SK-N-SH (cell line): ENCODE data around the gene MECP2. TPM values are rescaled to one million over a fixed set of nuclear protein-coding genes. Genes with fewer than 3 reads are reported as not detected.

Experiments used
- CTCF ChIA-PET: fragments of 300-600, 350-600 bp; formaldehyde crosslinking; extraction: SDS; loops from one replicate; lab custom pipeline; 2021; lab: Yijun Ruan, JAX
- POLR2A ChIA-PET: fragments of 350-600 bp; sonication (Branson Sonifier 250); formaldehyde crosslinking; extraction: SDS; loops from one replicate; lab custom pipeline; 2020; ENCODE audit warnings: antibody characterized with exemption, inconsistent platforms; lab: Yijun Ruan, JAX
- DNase-seq: peaks from one replicate; pipeline ENCODE4 v3.0.0; 2012
- H2AFZ ChIP-seq: fragments of 200-600 bp; sonication (generic); 2 replicates; pipeline ENCODE4 v1.8.1; 2016; ENCODE audit warnings: antibody characterized with exemption, mild to moderate bottlenecking, low read depth
- H3F3A ChIP-seq: fragments of 200-600 bp; sonication (generic); replicated peaks from 2 replicates; pipeline ENCODE3; 2016; ENCODE audit warnings: antibody characterized with exemption, mild to moderate bottlenecking; ENCODE audit not compliant: insufficient read depth
- H3K27ac ChIP-seq, 2 experiments: fragments of 200-500 bp in 1 of 2; fragments of 200-600 bp in 1 of 2; sonication (Bioruptor generic) in 1 of 2; sonication (generic), shearing (Covaris generic) in 1 of 2; 2 replicates each; pipeline versions ENCODE4 v1.5.1 to v1.6.1; 2014 to 2016; ENCODE audit warnings: low read depth in 2 of 2, inconsistent platforms in 1 of 2, low read length in 1 of 2, mild to moderate bottlenecking in 1 of 2, mixed read lengths in 1 of 2
- H3K27me3 ChIP-seq: fragments of 200-600 bp; sonication (generic), shearing (Covaris generic); 2 replicates; pipeline ENCODE4 v1.6.1; 2016; ENCODE audit warnings: mixed run types; ENCODE audit not compliant: insufficient read depth
- H3K36me3 ChIP-seq, 2 experiments: fragments of 200-500 bp in 1 of 2; fragments of 200-600 bp in 1 of 2; sonication (Bioruptor generic) in 1 of 2; sonication (generic) in 1 of 2; replicated peaks in 1 of 2; 2 replicates each; pipeline versions ENCODE3 to v1.5.1; 2014 to 2016; ENCODE audit warnings: low read length in 1 of 2, mild to moderate bottlenecking in 1 of 2; ENCODE audit not compliant: insufficient read depth in 2 of 2, control insufficient read depth in 1 of 2
- H3K4me1 ChIP-seq, 2 experiments: fragments of 200-500 bp in 1 of 2; fragments of 200-600 bp in 1 of 2; sonication (Bioruptor generic) in 1 of 2; sonication (generic), shearing (Covaris generic) in 1 of 2; 2 replicates each; pipeline versions ENCODE4 v1.5.1 to v1.6.1; 2014 to 2016; ENCODE audit warnings: low read depth in 1 of 2, low read length in 1 of 2, mixed run types in 1 of 2; ENCODE audit not compliant: insufficient read depth in 2 of 2, control insufficient read depth in 1 of 2
- H3K4me2 ChIP-seq: fragments of 200-600 bp; sonication (generic), shearing (Covaris generic); 2 replicates; pipeline ENCODE4 v1.6.1; 2017; ENCODE audit warnings: mixed run types
- H3K4me3 ChIP-seq, 2 experiments: fragments of 200-500 bp in 1 of 2; fragments of 200-600 bp in 1 of 2; sonication (Bioruptor generic) in 1 of 2; sonication (generic), shearing (Covaris generic) in 1 of 2; 2 replicates each; pipeline versions ENCODE4 v1.5.1 to v1.8.1; 2014 to 2016; ENCODE audit warnings: low read depth in 2 of 2, inconsistent platforms in 1 of 2, low read length in 1 of 2, mild to moderate bottlenecking in 1 of 2, mixed read lengths in 1 of 2, moderate library complexity in 1 of 2
- H3K79me2 ChIP-seq: fragments of 200-600 bp; sonication (generic); 2 replicates; pipeline ENCODE4 v1.8.1; 2017; ENCODE audit warnings: mild to moderate bottlenecking; ENCODE audit not compliant: insufficient read depth
- H3K9ac ChIP-seq: fragments of 200-600 bp; sonication (generic); 2 replicates; pipeline ENCODE4 v1.6.1; 2017; ENCODE audit warnings: mixed run types
- H3K9me2 ChIP-seq: fragments of 200-600 bp; sonication (generic); 2 replicates; pipeline ENCODE4 v1.6.1; 2017; ENCODE audit warnings: mixed run types
- H3K9me3 ChIP-seq: fragments of 200-600 bp; sonication (generic); 2 replicates; pipeline ENCODE4 v1.6.1; 2017; ENCODE audit warnings: mixed run types, mild to moderate bottlenecking, moderate library complexity
- H4K20me1 ChIP-seq: fragments of 200-600 bp; sonication (generic); 2 replicates; pipeline ENCODE4 v1.6.1; 2017; ENCODE audit warnings: mild to moderate bottlenecking, mixed run types; ENCODE audit not compliant: insufficient read depth
- ELF1 ChIP-seq: IDR thresholded peaks from 2 replicates; pipeline ENCODE4 v1.4.0; 2012
- EP300 ChIP-seq, 2 experiments: IDR thresholded peaks; 2 replicates each; pipeline versions ENCODE4 v1.4.0 to v1.6.1; 2012; ENCODE audit warnings: borderline replicate concordance in 1 of 2, low read depth in 1 of 2, low read length in 1 of 2
- EZH2phosphoT487 ChIP-seq: fragments of 200-600 bp; sonication (generic); IDR thresholded peaks from 2 replicates; pipeline ENCODE4 v1.6.1; 2017; ENCODE audit warnings: low read depth, mixed run types, mild to moderate bottlenecking, antibody characterized with exemption, moderate library complexity, borderline replicate concordance
- FOXJ3 ChIP-seq: sonication (generic); formaldehyde crosslinking; IDR thresholded peaks from 2 replicates; pipeline ENCODE4 v1.5.1; 2020; ENCODE audit warnings: mild to moderate bottlenecking, missing genetic modification reagents
- NFIC ChIP-seq: IDR thresholded peaks from 2 replicates; pipeline ENCODE4 v1.4.0; 2012; ENCODE audit warnings: borderline replicate concordance
- NRF1 ChIP-seq: IDR thresholded peaks from 2 replicates; pipeline ENCODE4 v1.6.1; 2012; ENCODE audit warnings: low read depth, mild to moderate bottlenecking, low read length
- POLR2AphosphoS5 ChIP-seq: IDR thresholded peaks from 2 replicates; pipeline ENCODE4 v1.6.1; 2012; ENCODE audit warnings: low read depth, low read length
- RCOR1 ChIP-seq: fragments of 150-350 bp; IDR thresholded peaks from 2 replicates; pipeline ENCODE4 v1.6.1; 2017; ENCODE audit warnings: antibody characterized with exemption, low read length
- SIN3A ChIP-seq: IDR thresholded peaks from 2 replicates; pipeline ENCODE4 v1.6.1; 2012; ENCODE audit warnings: low read depth, mild to moderate bottlenecking, low read length, moderate library complexity, borderline replicate concordance
- TAF1 ChIP-seq: IDR thresholded peaks from 2 replicates; pipeline ENCODE4 v1.6.1; 2012; ENCODE audit warnings: low read depth, mild to moderate bottlenecking, low read length, moderate library complexity, borderline replicate concordance
- TCF12 ChIP-seq: IDR thresholded peaks from 2 replicates; pipeline ENCODE4 v1.4.0; 2012
- YY1 ChIP-seq: IDR thresholded peaks from 2 replicates; pipeline ENCODE4 v1.4.0; 2012; ENCODE audit warnings: low read depth, mild to moderate bottlenecking
- WGBS: methylation state at CpG from one replicate; pipeline ENCODE4 v1.1.6; 2017; ENCODE audit warnings: low lambda C conversion rate; 5-methylcytosine and 5-hydroxymethylcytosine counted together
- polyA plus RNA-seq, 3 experiments: library from polyadenylated mRNA; depleted of rRNA; stranded (reverse); fragments of >200 nt; gene quantifications; 2 replicates each; pipeline ENCODE4 v1.2.3, GENCODE V29; 2012
- TF ChIP-seq, protein P1 (sequence below): IDR thresholded peaks from 2 replicates; pipeline ENCODE4 v1.6.1; 2012; ENCODE audit warnings: mild to moderate bottlenecking, low read depth, low read length, moderate library complexity
- TF ChIP-seq, protein P2 (sequence below): IDR thresholded peaks from 2 replicates; pipeline ENCODE4 v1.4.0; 2012; ENCODE audit warnings: low read depth, borderline replicate concordance
- TF ChIP-seq, protein P3 (sequence below): IDR thresholded peaks from 2 replicates; pipeline ENCODE4 v1.4.0; 2012; ENCODE audit warnings: low read depth, borderline replicate concordance

The MECP2 gene
- polyA plus RNA-seq, 1 of the 3 experiments (the other 2 are of a cell fraction), result 8.2 TPM

DNA sequence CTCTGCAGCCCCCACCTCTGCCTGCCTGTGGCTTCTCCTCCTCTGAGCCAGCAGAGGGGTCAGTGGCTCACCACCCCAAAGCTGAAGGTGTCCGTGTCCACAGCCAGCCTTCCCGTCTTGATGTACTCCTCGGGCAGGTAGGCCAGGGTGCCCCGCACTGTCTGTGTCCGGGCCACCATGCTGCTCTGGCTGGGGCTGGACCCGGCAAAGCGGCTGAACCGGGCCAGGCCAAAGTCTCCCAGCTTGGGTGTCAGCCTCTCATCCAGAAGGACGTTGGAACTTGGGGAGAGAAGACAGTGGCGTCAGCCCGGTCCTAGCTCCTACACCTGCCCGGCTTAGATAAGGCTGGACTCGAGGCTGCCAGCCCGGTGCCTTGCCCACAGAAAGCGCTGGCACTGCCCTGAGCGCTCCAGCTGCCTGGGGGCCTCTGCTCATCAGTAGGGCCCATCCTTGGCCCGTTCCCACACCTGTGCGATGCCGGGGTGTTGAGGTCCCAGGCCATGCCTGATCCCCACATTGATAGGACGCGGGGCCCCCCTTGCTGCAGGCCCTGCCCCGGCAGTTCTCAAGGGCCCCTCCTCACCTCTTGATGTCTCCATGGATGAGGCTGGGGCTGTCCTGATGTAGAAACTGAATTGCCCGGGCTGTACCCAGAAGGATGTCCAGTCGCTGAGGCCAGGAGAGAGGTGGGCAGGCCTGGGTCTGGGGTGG is 81.0 kb downstream of the MECP2 start:
- H4K20me1 ChIP-seq, result peaks cover 4% of the 10 kb centered on the region; the same call in 1 of the 2 replicates
- H3K27me3 ChIP-seq, result 0 out of 2 replicates have a peak, but pooled peaks cover 3% of the 10 kb centered on the region
- WGBS, result 75% methylated on average over 17 of the region's 24 CpGs
- peaks cover 2% of the 10 kb centered on the region for H3F3A ChIP-seq
- H3K9me2 ChIP-seq, result no peaks in the 10 kb centered on the region
- H3K36me3 ChIP-seq, result peaks cover 0 to 27% of the 10 kb centered on the region in 2 experiments
- DNase-seq, result no peak
- peaks cover 0 to 17% of the 10 kb centered on the region in 2 experiments; a peak in 1 of 4 replicates for H3K4me1 ChIP-seq
- H3K4me2 ChIP-seq, result no peak overlapping the region
- no peak for TF ChIP-seq TCF12
- TF ChIP-seq ELF1, result no peak
- TF ChIP-seq NRF1, result no peak
- no peak for TF ChIP-seq RCOR1
- TF ChIP-seq, protein P1, sequence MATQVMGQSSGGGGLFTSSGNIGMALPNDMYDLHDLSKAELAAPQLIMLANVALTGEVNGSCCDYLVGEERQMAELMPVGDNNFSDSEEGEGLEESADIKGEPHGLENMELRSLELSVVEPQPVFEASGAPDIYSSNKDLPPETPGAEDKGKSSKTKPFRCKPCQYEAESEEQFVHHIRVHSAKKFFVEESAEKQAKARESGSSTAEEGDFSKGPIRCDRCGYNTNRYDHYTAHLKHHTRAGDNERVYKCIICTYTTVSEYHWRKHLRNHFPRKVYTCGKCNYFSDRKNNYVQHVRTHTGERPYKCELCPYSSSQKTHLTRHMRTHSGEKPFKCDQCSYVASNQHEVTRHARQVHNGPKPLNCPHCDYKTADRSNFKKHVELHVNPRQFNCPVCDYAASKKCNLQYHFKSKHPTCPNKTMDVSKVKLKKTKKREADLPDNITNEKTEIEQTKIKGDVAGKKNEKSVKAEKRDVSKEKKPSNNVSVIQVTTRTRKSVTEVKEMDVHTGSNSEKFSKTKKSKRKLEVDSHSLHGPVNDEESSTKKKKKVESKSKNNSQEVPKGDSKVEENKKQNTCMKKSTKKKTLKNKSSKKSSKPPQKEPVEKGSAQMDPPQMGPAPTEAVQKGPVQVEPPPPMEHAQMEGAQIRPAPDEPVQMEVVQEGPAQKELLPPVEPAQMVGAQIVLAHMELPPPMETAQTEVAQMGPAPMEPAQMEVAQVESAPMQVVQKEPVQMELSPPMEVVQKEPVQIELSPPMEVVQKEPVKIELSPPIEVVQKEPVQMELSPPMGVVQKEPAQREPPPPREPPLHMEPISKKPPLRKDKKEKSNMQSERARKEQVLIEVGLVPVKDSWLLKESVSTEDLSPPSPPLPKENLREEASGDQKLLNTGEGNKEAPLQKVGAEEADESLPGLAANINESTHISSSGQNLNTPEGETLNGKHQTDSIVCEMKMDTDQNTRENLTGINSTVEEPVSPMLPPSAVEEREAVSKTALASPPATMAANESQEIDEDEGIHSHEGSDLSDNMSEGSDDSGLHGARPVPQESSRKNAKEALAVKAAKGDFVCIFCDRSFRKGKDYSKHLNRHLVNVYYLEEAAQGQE, result no peak
- TF ChIP-seq EZH2phosphoT487, result no peak
- no peak for TF ChIP-seq TAF1
- TF ChIP-seq, protein P2, sequence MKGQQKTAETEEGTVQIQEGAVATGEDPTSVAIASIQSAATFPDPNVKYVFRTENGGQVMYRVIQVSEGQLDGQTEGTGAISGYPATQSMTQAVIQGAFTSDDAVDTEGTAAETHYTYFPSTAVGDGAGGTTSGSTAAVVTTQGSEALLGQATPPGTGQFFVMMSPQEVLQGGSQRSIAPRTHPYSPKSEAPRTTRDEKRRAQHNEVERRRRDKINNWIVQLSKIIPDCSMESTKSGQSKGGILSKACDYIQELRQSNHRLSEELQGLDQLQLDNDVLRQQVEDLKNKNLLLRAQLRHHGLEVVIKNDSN, result no peak
- no peak for TF ChIP-seq POLR2AphosphoS5
- no peak for TF ChIP-seq EP300 (IDR thresholded peaks at IDR 0.05; ENCODE audit: borderline replicate concordance in 1 of 2, low read depth in 1 of 2, low read length in 1 of 2)
- TF ChIP-seq, protein P3, sequence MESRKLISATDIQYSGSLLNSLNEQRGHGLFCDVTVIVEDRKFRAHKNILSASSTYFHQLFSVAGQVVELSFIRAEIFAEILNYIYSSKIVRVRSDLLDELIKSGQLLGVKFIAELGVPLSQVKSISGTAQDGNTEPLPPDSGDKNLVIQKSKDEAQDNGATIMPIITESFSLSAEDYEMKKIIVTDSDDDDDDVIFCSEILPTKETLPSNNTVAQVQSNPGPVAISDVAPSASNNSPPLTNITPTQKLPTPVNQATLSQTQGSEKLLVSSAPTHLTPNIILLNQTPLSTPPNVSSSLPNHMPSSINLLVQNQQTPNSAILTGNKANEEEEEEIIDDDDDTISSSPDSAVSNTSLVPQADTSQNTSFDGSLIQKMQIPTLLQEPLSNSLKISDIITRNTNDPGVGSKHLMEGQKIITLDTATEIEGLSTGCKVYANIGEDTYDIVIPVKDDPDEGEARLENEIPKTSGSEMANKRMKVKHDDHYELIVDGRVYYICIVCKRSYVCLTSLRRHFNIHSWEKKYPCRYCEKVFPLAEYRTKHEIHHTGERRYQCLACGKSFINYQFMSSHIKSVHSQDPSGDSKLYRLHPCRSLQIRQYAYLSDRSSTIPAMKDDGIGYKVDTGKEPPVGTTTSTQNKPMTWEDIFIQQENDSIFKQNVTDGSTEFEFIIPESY, result no peak
- TF ChIP-seq SIN3A, result no peak
- no peak for TF ChIP-seq FOXJ3
- no peak for TF ChIP-seq NFIC
- no peak for TF ChIP-seq YY1
- TF ChIP-seq, all 33 proteins: peak for 0
- CTCF ChIA-PET, result interaction anchor here (1.8 kb wide), 1 partner anchor 15 kb away, joined by 4 read pairs; no protein-coding TSS in a partner anchor
- Histone ChIP-seq H3K9me3 (no peaks in the 10 kb centered on the region), H3K4me3 (no peak overlapping the region), H3K27ac (no peak overlapping the region), H3K79me2 (peaks cover 26% of the 10 kb centered on the region), H3K9ac (no peak overlapping the region), H2AFZ (no peak overlapping the region)
- POLR2A ChIA-PET, result no interaction called here
